Measurements from ENCODE around the gene BRCA2. TPM values are rescaled to one million over a fixed set of nuclear protein-coding genes. Genes with fewer than 3 reads are reported as not detected.

Gene BRCA2
- total RNA-seq, 1 experiment from 2014 or later, result 21.6 TPM

- Mint-ChIP-seq H3K4me1 (peaks cover 14% of the 10 kb centered on the region), H3K36me3 (peaks cover 5% of the 10 kb centered on the region), H3K27me3 (ENCODE audit: low read depth) (no peaks in the 10 kb centered on the region), H3K27ac (peak overlapping the region; percentile 73; the same call in 1 of the 2 replicates), H3K9me3 (no peaks in the 10 kb centered on the region), H3K4me3 (no peak overlapping the region)
- POLR2A ChIA-PET, result no interaction called here
- CTCF ChIA-PET, result interaction anchor here (0.6 to 1.9 kb wide), 2 partner anchors 9 to 25 kb away, joined by 3 to 11 read pairs; no protein-coding TSS in a partner anchor
- ATAC-seq (no peak), DNase-seq (ENCODE audit: low spot score) (no peak)
- TF ChIP-seq ZNF396 (CRISPR knock-in tag; IDR thresholded peaks at IDR 0.05; ENCODE audit: borderline replicate concordance) (no peak), USF2 (CRISPR knock-in tag; IDR thresholded peaks at IDR 0.05) (no peak), HMGXB4 (CRISPR knock-in tag; IDR thresholded peaks at IDR 0.05) (no peak), ATF2 (CRISPR knock-in tag; IDR thresholded peaks at IDR 0.05; ENCODE audit: borderline replicate concordance, low read depth) (no peak), ZNF121 (CRISPR knock-in tag; IDR thresholded peaks at IDR 0.05) (no peak), CREB1 (CRISPR knock-in tag; IDR thresholded peaks at IDR 0.05) (no peak), ZNF317 (CRISPR knock-in tag; IDR thresholded peaks at IDR 0.05; ENCODE audit: borderline replicate concordance, low read depth) (no peak), TP53 (CRISPR knock-in tag; IDR thresholded peaks at IDR 0.05) (no peak), IRF2 (CRISPR knock-in tag; IDR thresholded peaks at IDR 0.05; ENCODE audit: borderline replicate concordance, low read depth) (no peak)
- TF ChIP-seq, protein P1, sequence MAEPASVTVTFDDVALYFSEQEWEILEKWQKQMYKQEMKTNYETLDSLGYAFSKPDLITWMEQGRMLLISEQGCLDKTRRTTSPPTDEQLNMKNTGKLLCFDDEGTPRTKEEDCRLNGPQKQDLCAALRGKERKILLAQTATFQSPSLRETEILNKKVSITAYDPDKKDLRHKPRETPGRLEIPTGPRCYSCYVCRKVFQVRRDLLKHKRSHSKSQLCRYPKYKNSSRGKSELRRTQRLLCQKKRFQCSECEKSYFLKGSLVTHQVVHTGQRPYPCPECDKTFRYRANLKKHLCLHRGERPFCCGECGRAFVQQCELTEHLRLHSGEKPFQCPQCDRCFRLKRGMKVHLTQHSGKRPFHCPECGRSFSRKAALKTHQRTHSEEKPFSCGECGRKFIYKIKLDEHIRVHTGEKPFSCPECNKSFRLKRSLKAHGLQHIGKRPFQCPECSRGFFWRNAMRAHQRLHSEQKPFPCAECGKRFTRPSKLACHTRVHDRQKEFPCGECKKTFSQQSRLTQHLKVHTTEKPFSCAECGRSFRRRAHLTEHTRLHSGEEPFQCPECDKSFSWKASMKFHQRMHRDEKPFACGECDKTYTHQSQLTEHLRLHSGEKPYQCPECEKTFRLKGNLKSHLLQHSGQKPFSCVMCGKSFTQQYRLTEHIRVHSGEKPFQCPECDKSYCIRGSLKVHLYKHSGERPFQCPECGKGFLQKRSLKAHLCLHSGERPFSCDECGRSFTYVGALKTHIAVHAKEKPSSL (CRISPR knock-in tag; conservative IDR thresholded peaks at IDR 0.05), result no peak
- TF ChIP-seq, protein P2, sequence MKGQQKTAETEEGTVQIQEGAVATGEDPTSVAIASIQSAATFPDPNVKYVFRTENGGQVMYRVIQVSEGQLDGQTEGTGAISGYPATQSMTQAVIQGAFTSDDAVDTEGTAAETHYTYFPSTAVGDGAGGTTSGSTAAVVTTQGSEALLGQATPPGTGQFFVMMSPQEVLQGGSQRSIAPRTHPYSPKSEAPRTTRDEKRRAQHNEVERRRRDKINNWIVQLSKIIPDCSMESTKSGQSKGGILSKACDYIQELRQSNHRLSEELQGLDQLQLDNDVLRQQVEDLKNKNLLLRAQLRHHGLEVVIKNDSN (CRISPR knock-in tag; IDR thresholded peaks at IDR 0.05), result no peak
- TF ChIP-seq, protein P3, sequence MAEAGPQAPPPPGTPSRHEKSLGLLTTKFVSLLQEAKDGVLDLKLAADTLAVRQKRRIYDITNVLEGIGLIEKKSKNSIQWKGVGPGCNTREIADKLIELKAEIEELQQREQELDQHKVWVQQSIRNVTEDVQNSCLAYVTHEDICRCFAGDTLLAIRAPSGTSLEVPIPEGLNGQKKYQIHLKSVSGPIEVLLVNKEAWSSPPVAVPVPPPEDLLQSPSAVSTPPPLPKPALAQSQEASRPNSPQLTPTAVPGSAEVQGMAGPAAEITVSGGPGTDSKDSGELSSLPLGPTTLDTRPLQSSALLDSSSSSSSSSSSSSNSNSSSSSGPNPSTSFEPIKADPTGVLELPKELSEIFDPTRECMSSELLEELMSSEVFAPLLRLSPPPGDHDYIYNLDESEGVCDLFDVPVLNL (CRISPR knock-in tag; IDR thresholded peaks at IDR 0.05; ENCODE audit: borderline replicate concordance, low read depth), result no peak
Measured at GRCh38 chr13:32390048-32390447, 74.7 kb downstream of the BRCA2 start.

DNA sequence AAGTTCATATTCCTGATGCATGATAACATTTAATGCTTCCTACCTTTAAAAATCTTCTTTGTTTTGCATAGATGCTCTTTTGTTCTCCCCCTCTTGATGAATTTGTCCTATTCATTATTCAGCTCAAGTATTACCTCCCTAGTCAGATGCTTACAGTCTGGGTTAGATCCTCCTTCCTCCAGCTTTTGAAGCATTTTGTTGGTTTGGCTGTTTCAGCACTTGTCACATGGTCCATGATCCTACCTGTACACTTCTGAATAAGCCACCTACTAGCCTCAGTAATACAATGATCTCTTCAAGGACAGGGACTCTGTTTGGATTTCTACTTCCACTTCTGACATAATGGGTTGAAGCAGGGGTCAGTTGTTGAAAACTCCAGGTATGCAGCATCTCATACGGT lies 75.2 kb downstream of the BRCA2 start:
- no peaks in the 10 kb centered on the region for H3K27me3 Mint-ChIP-seq (ENCODE audit: low read depth)
- ChIA-PET POLR2A (no interaction called here), CTCF (interaction anchor here (0.6 to 1.9 kb wide), 5 partner anchors 9 to 302 kb away, joined by 3 to 11 read pairs (median 4); no protein-coding TSS in a partner anchor)

More for the DNA sequence above, 75.2 kb downstream of the BRCA2 start:
- H3K9me3 Mint-ChIP-seq, result no peaks in the 10 kb centered on the region
- H3K4me1 Mint-ChIP-seq, result peaks cover 14% of the 10 kb centered on the region
- no peak for ATAC-seq
- no peak for DNase-seq (ENCODE audit: low spot score)
- TF ChIP-seq CBFB (CRISPR knock-in tag; IDR thresholded peaks at IDR 0.05; ENCODE audit: low read depth) (no peak), PRRX2 (CRISPR knock-in tag; IDR thresholded peaks at IDR 0.05) (no peak), GTF2I (CRISPR knock-in tag; conservative IDR thresholded peaks at IDR 0.05) (no peak), ZMAT4 (CRISPR knock-in tag; IDR thresholded peaks at IDR 0.05) (no peak), OVOL2 (CRISPR knock-in tag; IDR thresholded peaks at IDR 0.05; ENCODE audit: borderline replicate concordance) (no peak), GRHL2 (CRISPR knock-in tag; IDR thresholded peaks at IDR 0.05; ENCODE audit: insufficient replicate concordance, severe bottlenecking) (no peak), ZBTB21 (CRISPR knock-in tag; IDR thresholded peaks at IDR 0.05; ENCODE audit: borderline replicate concordance) (no peak), NFATC4 (CRISPR knock-in tag; IDR thresholded peaks at IDR 0.05) (no peak)
- H3K4me3 Mint-ChIP-seq, result no peak overlapping the region
- H3K27ac Mint-ChIP-seq, result peak overlapping the region; percentile 60; the same call in 1 of the 2 replicates
- peaks cover 5% of the 10 kb centered on the region for H3K36me3 Mint-ChIP-seq

Measured in WTC11 (cell line).